GM23248 (cell line): ENCODE measurements around the gene FIS1. TPM values are rescaled to one million over a fixed set of nuclear protein-coding genes. Genes with fewer than 3 reads are reported as not detected.

ENCODE experiments used
- DNase-seq: peaks from one replicate; pipeline ENCODE4 v3.0.0-alpha.2; 2015
- H2AFZ ChIP-seq: fragments of 200-600 bp; sonication (generic); 2 replicates; pipeline ENCODE4 v1.6.1; 2016; ENCODE audit warnings: antibody characterized with exemption
- H3F3A ChIP-seq: fragments of 200-600 bp; sonication (generic); 2 replicates; pipeline ENCODE4 v1.6.1; 2016; ENCODE audit warnings: mild to moderate bottlenecking, antibody characterized with exemption, mixed run types; ENCODE audit not compliant: insufficient read depth
- H3K27ac ChIP-seq: fragments of 200-600 bp; sonication (generic); 2 replicates; pipeline ENCODE4 v1.5.1; 2016; ENCODE audit warnings: mild to moderate bottlenecking
- H3K27me3 ChIP-seq: fragments of 200-600 bp; sonication (generic); replicated peaks from 2 replicates; pipeline ENCODE4 v1.6.1; 2016; ENCODE audit warnings: mild to moderate bottlenecking; ENCODE audit not compliant: insufficient read depth
- H3K36me3 ChIP-seq: fragments of 200-600 bp; sonication (generic); 2 replicates; pipeline ENCODE4 v1.6.1; 2016; ENCODE audit warnings: low read depth, mild to moderate bottlenecking
- H3K4me1 ChIP-seq: fragments of 200-600 bp; sonication (generic); 2 replicates; pipeline ENCODE4 v1.6.1; 2016; ENCODE audit warnings: mild to moderate bottlenecking; ENCODE audit not compliant: insufficient read depth
- H3K4me2 ChIP-seq: fragments of 200-600 bp; sonication (generic); one replicate; pipeline ENCODE4 v1.6.1; 2016; ENCODE audit warnings: mild to moderate bottlenecking; ENCODE audit not compliant: unreplicated experiment
- H3K4me3 ChIP-seq: fragments of 200-600 bp; sonication (generic); 2 replicates; pipeline ENCODE4 v1.5.1; 2016; ENCODE audit warnings: mild to moderate bottlenecking
- H3K79me2 ChIP-seq: fragments of 200-600 bp; sonication (generic); 2 replicates; pipeline ENCODE4 v1.6.1; 2016; ENCODE audit warnings: mild to moderate bottlenecking; ENCODE audit not compliant: insufficient read depth
- H3K9ac ChIP-seq: fragments of 200-600 bp; sonication (generic); 2 replicates; pipeline ENCODE4 v1.6.1; 2016; ENCODE audit warnings: mild to moderate bottlenecking
- H3K9me2 ChIP-seq: fragments of 200-600 bp; sonication (generic); 2 replicates; pipeline ENCODE4 v1.6.1; 2016; ENCODE audit warnings: mixed run types, mild to moderate bottlenecking, moderate library complexity; ENCODE audit not compliant: insufficient read depth
- H3K9me3 ChIP-seq: fragments of 200-600 bp; sonication (generic); one replicate; pipeline ENCODE4 v1.6.1; 2017; ENCODE audit warnings: low read depth
- H4K20me1 ChIP-seq: fragments of 200-600 bp; sonication (generic); 2 replicates; pipeline ENCODE4 v1.6.0; 2016; ENCODE audit not compliant: insufficient read depth
- EZH2 ChIP-seq: fragments of 200-600 bp; sonication (generic); IDR thresholded peaks from 2 replicates; pipeline ENCODE4 v1.6.1; 2018; ENCODE audit warnings: antibody characterized with exemption, mild to moderate bottlenecking; ENCODE audit not compliant: insufficient read depth, poor library complexity, severe bottlenecking
- EZH2phosphoT487 ChIP-seq: fragments of 200-600 bp; sonication (generic); IDR thresholded peaks from 2 replicates; pipeline ENCODE4 v1.6.1; 2018; ENCODE audit warnings: antibody characterized with exemption, moderate library complexity, mild to moderate bottlenecking, low read depth; ENCODE audit not compliant: insufficient read depth
- whole genome bisulfite sequencing, 2 experiments: methylation state at CpG; one replicate each; pipeline ENCODE4 v1.1.6; 2015 to 2017; ENCODE audit warnings: low lambda C conversion rate in 2 of 2, low coverage in 1 of 2; ENCODE audit errors: missing lambda C conversion rate in 2 of 2; 5-methylcytosine and 5-hydroxymethylcytosine counted together
- in situ Hi-C: fragments of 300-500 bp; cut with MboI; formaldehyde crosslinking; loops from 2 replicates; pipeline ENCODE4 v1.15.0; 2020
- polyA plus RNA-seq: library from polyadenylated mRNA; unstranded; fragments of >200 nt; fragmentation: Nextera tagmentation; extraction: Ambion mirVana; gene quantifications from 2 replicates; pipeline ENCODE4 v1.2.1, GENCODE V29; 2016
- total RNA-seq: library from RNA; depleted of rRNA; stranded (reverse); fragments of >200 nt; shearing (Covaris generic); gene quantifications from 2 replicates; pipeline ENCODE4 v1.2.3, GENCODE V29; 2014

The FIS1 gene
- total and polyA plus RNA-seq, 2 experiments from 2014 or later = 193 to 235 TPM

- Histone ChIP-seq H3K36me3 (peaks cover 5% of the 10 kb centered on the region; the same call in 1 of the 2 replicates), H3K9me2 (no peaks in the 10 kb centered on the region), H4K20me1 (no peaks in the 10 kb centered on the region), H3F3A (no peaks in the 10 kb centered on the region), H3K79me2 (no peaks in the 10 kb centered on the region), H3K9me3 (no peaks in the 10 kb centered on the region), H3K4me3 (no peak overlapping the region), H2AFZ (no peak overlapping the region), H3K4me1 (no peaks in the 10 kb centered on the region), H3K9ac (no peak overlapping the region), H3K4me2 (no peak overlapping the region), H3K27me3 (no peaks in the 10 kb centered on the region), H3K27ac (no peak overlapping the region)
- in situ Hi-C loops = no loop called here
- TF ChIP-seq EZH2 = no peak
- TF ChIP-seq EZH2phosphoT487 = no peak
- WGBS, 2 experiments = 71 to 78% methylated on average over 7 of the region's 7 CpGs
- no peak for DNase-seq
Observed at GRCh38 chr7:101231644-101232043, 13.2 kb downstream of the FIS1 start.

GRCh38 chr7:101226721-101227120 lies 18.2 kb downstream of the FIS1 start:
- no peaks in the 10 kb centered on the region for H3K9me3 ChIP-seq
- no peaks in the 10 kb centered on the region for H3F3A ChIP-seq
- no peak overlapping the region for H3K9ac ChIP-seq
- no peak overlapping the region for H3K27ac ChIP-seq
- H3K4me2 ChIP-seq = no peak overlapping the region
- H3K4me3 ChIP-seq = no peak overlapping the region
- TF ChIP-seq EZH2 (no peak), EZH2phosphoT487 (no peak)
- no peaks in the 10 kb centered on the region for H4K20me1 ChIP-seq
- H3K36me3 ChIP-seq = peaks cover 14% of the 10 kb centered on the region; the same call in 1 of the 2 replicates
- no peak overlapping the region for H2AFZ ChIP-seq
- H3K27me3 ChIP-seq = no peaks in the 10 kb centered on the region
- no peak for DNase-seq
- WGBS, 2 experiments = 42 to 45% methylated on average over 9 of the region's 9 CpGs
- H3K9me2 ChIP-seq = no peaks in the 10 kb centered on the region
- peaks cover 10% of the 10 kb centered on the region for H3K79me2 ChIP-seq
- H3K4me1 ChIP-seq = no peaks in the 10 kb centered on the region
- in situ Hi-C loops = no loop called here

- no peaks in the 10 kb centered on the region for H4K20me1 ChIP-seq
- DNase-seq = no peak
- H3K36me3 ChIP-seq = peaks cover 14% of the 10 kb centered on the region; the same call in 1 of the 2 replicates
- WGBS, 2 experiments = 85 to 92% methylated on average over 6 of the region's 6 CpGs
- no peak overlapping the region for H3K4me2 ChIP-seq
- TF ChIP-seq EZH2 (no peak), EZH2phosphoT487 (no peak)
- H3F3A ChIP-seq = no peaks in the 10 kb centered on the region
- no peak overlapping the region for H3K9ac ChIP-seq
- no peaks in the 10 kb centered on the region for H3K9me3 ChIP-seq
- H3K9me2 ChIP-seq = no peaks in the 10 kb centered on the region
- H2AFZ ChIP-seq = no peak overlapping the region
- in situ Hi-C loops = no loop called here
- no peaks in the 10 kb centered on the region for H3K4me1 ChIP-seq
- H3K27me3 ChIP-seq = no peaks in the 10 kb centered on the region
- peaks cover 20% of the 10 kb centered on the region for H3K79me2 ChIP-seq
- H3K4me3 ChIP-seq = no peak overlapping the region
- no peak overlapping the region for H3K27ac ChIP-seq
Observed at GRCh38 chr7:101225650-101226049, 19.2 kb downstream of the FIS1 start.

GRCh38 chr7:101223528-101223927 lies 21.4 kb downstream of the FIS1 start:
- peaks cover 41% of the 10 kb centered on the region for H3K79me2 ChIP-seq
- in situ Hi-C loops = no loop called here
- TF ChIP-seq EZH2phosphoT487 = no peak
- TF ChIP-seq EZH2 = no peak
- H3K27ac ChIP-seq = no peak overlapping the region
- no peaks in the 10 kb centered on the region for H3F3A ChIP-seq
- no peaks in the 10 kb centered on the region for H3K9me3 ChIP-seq
- WGBS, 2 experiments = 94 to 99% methylated on average over 7 to 15 of the region's 15 CpGs
- no peaks in the 10 kb centered on the region for H3K27me3 ChIP-seq
- H4K20me1 ChIP-seq = no peaks in the 10 kb centered on the region
- no peak overlapping the region for H3K9ac ChIP-seq
- no peak for DNase-seq
- H3K4me1 ChIP-seq = peaks cover 8% of the 10 kb centered on the region; the same call in 1 of the 2 replicates
- no peak overlapping the region for H3K4me3 ChIP-seq
- no peak overlapping the region for H3K4me2 ChIP-seq
- no peaks in the 10 kb centered on the region for H3K9me2 ChIP-seq
- no peak overlapping the region for H2AFZ ChIP-seq
- peaks cover 14% of the 10 kb centered on the region; the same call in 1 of the 2 replicates for H3K36me3 ChIP-seq

- TF ChIP-seq EZH2 (no peak), EZH2phosphoT487 (no peak)
- WGBS, 2 experiments = 96 to 97% methylated on average over 19 to 27 of the region's 27 CpGs
Observed at GRCh38 chr7:101222275-101222830, 22.5 kb downstream of the FIS1 start.

More at GRCh38 chr7:101222275-101222830, 22.5 kb downstream of the FIS1 start:
- no peaks in the 10 kb centered on the region for H4K20me1 ChIP-seq
- H3K9ac ChIP-seq = no peak overlapping the region
- no peaks in the 10 kb centered on the region for H3F3A ChIP-seq
- no peaks in the 10 kb centered on the region for H3K9me3 ChIP-seq
- H3K4me2 ChIP-seq = no peak overlapping the region
- H3K4me1 ChIP-seq = peaks cover 8% of the 10 kb centered on the region; the same call in 1 of the 2 replicates
- peaks cover 46% of the 10 kb centered on the region for H3K79me2 ChIP-seq
- in situ Hi-C loops = no loop called here
- no peaks in the 10 kb centered on the region for H3K27me3 ChIP-seq
- H3K27ac ChIP-seq = no peak overlapping the region
- H3K9me2 ChIP-seq = no peaks in the 10 kb centered on the region
- no peak overlapping the region for H3K4me3 ChIP-seq
- no peak for DNase-seq
- H3K36me3 ChIP-seq = peaks cover 14% of the 10 kb centered on the region; the same call in 1 of the 2 replicates
- no peak overlapping the region for H2AFZ ChIP-seq
